Natural killer cell (primary cell): Measurements from ENCODE around the gene URM1. TPM values are rescaled to one million over a fixed set of nuclear protein-coding genes. Genes with fewer than 3 reads are reported as not detected.

ENCODE experiments used
- ATAC-seq, 3 donors: fragments of 150-1000 bp in 2 of 3; fragments of 200-7000 bp in 1 of 3; cut with Tn5 transposase; 1 replicate in 1 of 3; 2 replicates in 2 of 3; pipeline ENCODE4 v1.10.0; 2021; ENCODE audit warnings: mild to moderate bottlenecking in 2 of 3, moderate library complexity in 2 of 3
- DNase-seq, 2 donors: peaks; one replicate each; pipeline versions ENCODE4 v3.0.0 to v3.0.0-alpha.2; 2013 to 2021; ENCODE audit warnings: mixed read lengths in 1 of 2
- H3K27ac ChIP-seq: one replicate; pipeline ENCODE4 v1.5.1; 2013; ENCODE audit warnings: mild to moderate bottlenecking, low read length
- H3K27me3 ChIP-seq: one replicate; pipeline ENCODE4 v1.6.1; 2013; ENCODE audit warnings: low read length; ENCODE audit not compliant: control insufficient read depth, insufficient read depth
- H3K36me3 ChIP-seq: one replicate; pipeline ENCODE4 v1.6.1; 2013; ENCODE audit warnings: low read length; ENCODE audit not compliant: control insufficient read depth, insufficient read depth
- H3K4me1 ChIP-seq: one replicate; pipeline ENCODE4 v1.6.1; 2013; ENCODE audit warnings: low read length; ENCODE audit not compliant: control insufficient read depth, insufficient read depth
- H3K4me3 ChIP-seq: one replicate; pipeline ENCODE4 v1.5.1; 2013; ENCODE audit warnings: low read length
- H3K9me3 ChIP-seq: one replicate; pipeline ENCODE4 v1.6.1; 2013; ENCODE audit warnings: low read length; ENCODE audit not compliant: control insufficient read depth, insufficient read depth
- H3K27ac Mint-ChIP-seq, 2 donors: one replicate each; pipeline ENCODE4 v1.8.0; 2022; ENCODE audit warnings: mild to moderate bottlenecking in 2 of 2, mixed read lengths in 2 of 2, moderate library complexity in 1 of 2
- H3K27me3 Mint-ChIP-seq, 2 donors: one replicate each; pipeline ENCODE4 v1.8.0; 2022; ENCODE audit warnings: low read depth in 2 of 2, mixed read lengths in 2 of 2
- H3K36me3 Mint-ChIP-seq: one replicate; pipeline ENCODE4 v1.8.0; 2022; ENCODE audit warnings: mixed read lengths
- H3K4me1 Mint-ChIP-seq, 2 donors: one replicate each; pipeline ENCODE4 v1.8.0; 2022; ENCODE audit warnings: mixed read lengths in 2 of 2
- H3K4me3 Mint-ChIP-seq: one replicate; pipeline ENCODE4 v1.8.0; 2022; ENCODE audit warnings: mild to moderate bottlenecking, moderate library complexity, mixed read lengths
- H3K9me3 Mint-ChIP-seq, 2 donors: one replicate each; pipeline ENCODE4 v1.8.0; 2022; ENCODE audit warnings: mixed read lengths in 2 of 2
- CTCF ChIP-seq: fragments of 200-600 bp; IDR thresholded peaks from one replicate; pipeline ENCODE4 v1.8.0; 2022; ENCODE audit warnings: antibody characterized with exemption
- WGBS: methylation state at CpG from one replicate; pipeline ENCODE4 v1.1.7; 2013; ENCODE audit warnings: missing lambda C conversion rate; ENCODE audit not compliant: insufficient coverage; 5-methylcytosine and 5-hydroxymethylcytosine counted together
- intact Hi-C: fragments of 100-400 bp; cut with micrococcal nuclease; formaldehyde crosslinking; loops from one replicate; pipeline ENCODE4 v1.14.2; 2022
- total RNA-seq, 4 donors: library from RNA; stranded (reverse); fragments of 120-200 nt in 1 of 4; gene quantifications; one replicate each; pipeline versions ENCODE4 v1.2.3 to v1.2.4, GENCODE V29; 2013 to 2022

URM1 gene
- total RNA-seq, 3 donors from 2014 or later (not counting 1 experiment from before 2014, with no cell fraction given) = 39.4 to 47.8 (median 46.7) TPM

DNA sequence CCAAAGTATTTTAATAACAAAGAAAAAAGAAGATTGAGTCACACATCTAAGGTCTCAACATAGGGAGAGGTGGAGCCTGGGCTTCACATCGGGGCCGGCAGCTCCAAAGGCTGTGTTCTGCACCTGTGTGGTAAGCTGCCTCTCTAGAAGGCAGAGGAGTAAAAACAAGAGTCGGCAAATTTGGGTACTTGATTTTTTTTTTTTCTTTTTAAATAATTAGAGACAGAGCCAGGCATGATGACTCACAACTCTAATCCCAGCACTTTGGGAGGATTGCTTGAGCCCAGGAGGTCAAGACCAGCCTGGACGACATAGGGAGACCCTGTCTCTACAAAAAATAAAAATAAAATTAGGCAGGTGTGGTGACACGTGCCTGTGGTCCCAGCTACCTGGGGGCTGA, 4.7 kb downstream of the URM1 start:
- Histone ChIP-seq H3K27ac (no peak overlapping the region), H3K4me3 (no peak overlapping the region), H3K27me3 (no peaks in the 10 kb centered on the region), H3K36me3 (peaks cover 18% of the 10 kb centered on the region), H3K9me3 (no peaks in the 10 kb centered on the region), H3K4me1 (peaks cover 14% of the 10 kb centered on the region)
- Mint-ChIP-seq H3K9me3 (no peaks in the 10 kb centered on the region), H3K4me3 (no peak overlapping the region), H3K36me3 (no peaks in the 10 kb centered on the region), H3K4me1 (peaks cover 21 to 26% of the 10 kb centered on the region in 2 donors), H3K27ac (no peak overlapping the region), H3K27me3 (no peaks in the 10 kb centered on the region)
- ATAC-seq (no peak), DNase-seq (no peak)
- intact Hi-C loops = no loop called here
- 95% methylated on average over 4 of the region's 5 CpGs for WGBS
- TF ChIP-seq CTCF = no peak

- Mint-ChIP-seq H3K4me1 (peaks cover 6 to 13% of the 10 kb centered on the region in 2 donors), H3K27me3 (no peaks in the 10 kb centered on the region), H3K27ac (no peak overlapping the region), H3K4me3 (no peak overlapping the region), H3K36me3 (no peaks in the 10 kb centered on the region), H3K9me3 (no peaks in the 10 kb centered on the region)
- no peaks in the 10 kb centered on the region for H3K4me1 ChIP-seq
- H3K36me3 ChIP-seq = peaks cover 47% of the 10 kb centered on the region
- no peaks in the 10 kb centered on the region for H3K27me3 ChIP-seq
- no peak overlapping the region for H3K27ac ChIP-seq
- H3K9me3 ChIP-seq = no peaks in the 10 kb centered on the region
- DNase-seq (no peak), ATAC-seq (no peak)
- intact Hi-C loops = no loop called here
- TF ChIP-seq CTCF = no peak
- 94% methylated on average over 3 of the region's 6 CpGs for WGBS
- no peak overlapping the region for H3K4me3 ChIP-seq
Observed at GRCh38 chr9:128382261-128382660, 11.1 kb downstream of the URM1 start.

DNA sequence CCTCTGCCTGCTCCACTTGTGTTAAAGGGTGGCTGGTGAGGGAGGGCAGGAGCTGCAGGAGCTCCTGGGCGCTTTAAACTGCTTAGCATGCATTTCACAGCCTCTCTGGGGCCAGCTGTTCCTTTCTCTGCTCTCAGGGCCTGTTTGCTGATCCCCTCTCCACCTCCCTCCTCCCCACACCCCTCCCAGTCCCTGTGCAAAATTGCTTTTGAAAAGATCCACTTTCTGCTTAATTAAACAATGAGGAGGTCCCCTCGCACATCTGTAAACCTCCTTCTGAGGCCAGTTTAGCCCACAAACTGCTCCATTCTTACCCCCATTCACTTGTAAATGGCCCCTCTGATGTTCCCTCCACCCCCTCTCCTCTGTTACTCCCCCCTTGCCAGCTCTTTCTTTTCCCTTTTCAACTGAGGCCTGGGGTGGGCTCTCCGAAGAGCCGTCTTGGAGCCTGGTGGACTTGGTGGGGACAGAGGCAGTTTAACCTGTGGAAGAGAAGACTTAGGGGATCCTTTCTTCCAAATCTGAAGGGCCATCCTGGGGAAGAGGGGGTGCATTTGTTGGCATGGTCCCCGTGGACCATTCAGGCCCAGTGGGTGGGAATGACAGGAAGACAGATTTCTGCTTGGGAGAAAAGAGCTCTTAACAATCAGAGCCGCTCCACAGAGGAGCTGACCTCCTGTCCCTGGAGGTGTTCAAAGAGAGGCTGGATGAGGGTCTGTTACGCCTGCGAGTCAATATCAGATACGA, 12.0 kb downstream of the URM1 start:
- no peak for TF ChIP-seq CTCF
- no peak overlapping the region for H3K27ac Mint-ChIP-seq
- H3K36me3 Mint-ChIP-seq = no peaks in the 10 kb centered on the region

DNA sequence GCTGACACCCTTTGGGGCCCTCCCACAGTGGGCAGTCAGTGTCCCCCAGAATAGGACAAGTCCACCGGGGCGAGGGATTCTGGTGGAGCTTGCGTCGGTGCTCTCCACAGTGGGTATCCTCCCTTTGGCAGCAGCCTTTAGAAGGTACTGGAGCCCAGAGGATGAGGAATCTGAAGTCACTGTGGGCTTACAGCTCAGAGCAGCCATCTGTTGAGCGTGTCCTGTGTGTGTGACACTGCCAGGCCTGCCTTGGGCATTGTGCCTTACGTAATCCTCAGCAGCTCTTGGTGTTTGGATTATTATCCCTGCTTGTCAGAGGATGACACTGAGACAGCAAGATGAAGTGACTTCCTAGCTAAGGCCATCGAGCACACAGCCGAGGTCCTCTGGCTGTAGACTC, 12.6 kb downstream of the URM1 start:
- Mint-ChIP-seq H3K36me3 (no peaks in the 10 kb centered on the region), H3K27ac (no peak overlapping the region), H3K4me3 (no peak overlapping the region), H3K27me3 (no peaks in the 10 kb centered on the region), H3K4me1 (peaks cover 6 to 13% of the 10 kb centered on the region in 2 donors), H3K9me3 (no peaks in the 10 kb centered on the region)
- ATAC-seq (no peak), DNase-seq (no peak)
- Histone ChIP-seq H3K27ac (no peak overlapping the region), H3K36me3 (peaks cover 56% of the 10 kb centered on the region), H3K27me3 (no peaks in the 10 kb centered on the region), H3K4me3 (no peak overlapping the region), H3K9me3 (no peaks in the 10 kb centered on the region), H3K4me1 (no peaks in the 10 kb centered on the region)
- intact Hi-C loops = no loop called here
- WGBS = 96% methylated on average over 8 of the region's 8 CpGs
- TF ChIP-seq CTCF = no peak

More for the DNA sequence above, 12.0 kb downstream of the URM1 start:
- Mint-ChIP-seq H3K27me3 (no peaks in the 10 kb centered on the region), H3K9me3 (no peaks in the 10 kb centered on the region), H3K4me1 (peaks cover 6 to 13% of the 10 kb centered on the region in 2 donors), H3K4me3 (no peak overlapping the region)
- intact Hi-C loops = no loop called here
- H3K27me3 ChIP-seq = no peaks in the 10 kb centered on the region
- H3K4me3 ChIP-seq = no peak overlapping the region
- H3K27ac ChIP-seq = no peak overlapping the region
- DNase-seq (no peak), ATAC-seq (no peak)
- H3K36me3 ChIP-seq = peaks cover 52% of the 10 kb centered on the region
- H3K4me1 ChIP-seq = no peaks in the 10 kb centered on the region
- WGBS = 94% methylated on average over 9 of the region's 9 CpGs
- H3K9me3 ChIP-seq = no peaks in the 10 kb centered on the region
